Omental fat pad (tissue), 4 donors: ENCODE results near the gene SCARB2. TPM values are rescaled to one million over a fixed set of nuclear protein-coding genes. Genes with fewer than 3 reads are reported as not detected.

ENCODE experiments used
- ATAC-seq: fragments of 150-250 bp; one replicate; pipeline ENCODE4 v1.9.1; 2016; ENCODE audit warnings: mild to moderate bottlenecking, moderate library complexity; ENCODE audit not compliant: low FRiP score
- DNase-seq: peaks from one replicate; pipeline ENCODE4 v3.0.0-alpha.2; 2019; ENCODE audit warnings: low spot score
- total RNA-seq, 4 donors: library from RNA; depleted of rRNA; stranded (reverse); fragments of >200 nt; gene quantifications; one replicate each; pipeline ENCODE4 v1.1.0, GENCODE V29; 2016
- TF ChIP-seq, protein P1 (sequence below), 3 donors: fragments of 450-650 bp; IDR thresholded peaks; one replicate each; pipeline ENCODE4 v1.5.1; 2016 to 2017; ENCODE audit warnings: antibody characterized with exemption in 3 of 3, mild to moderate bottlenecking in 3 of 3, moderate library complexity in 2 of 3

SCARB2 gene
- total RNA-seq, 4 donors from 2014 or later = 106 to 174 (median 172) TPM

GRCh38 chr4:76187152-76187551, 26.5 kb downstream of the SCARB2 start:
- DNase-seq (no peak), ATAC-seq (no peak)
- TF ChIP-seq, protein P1, sequence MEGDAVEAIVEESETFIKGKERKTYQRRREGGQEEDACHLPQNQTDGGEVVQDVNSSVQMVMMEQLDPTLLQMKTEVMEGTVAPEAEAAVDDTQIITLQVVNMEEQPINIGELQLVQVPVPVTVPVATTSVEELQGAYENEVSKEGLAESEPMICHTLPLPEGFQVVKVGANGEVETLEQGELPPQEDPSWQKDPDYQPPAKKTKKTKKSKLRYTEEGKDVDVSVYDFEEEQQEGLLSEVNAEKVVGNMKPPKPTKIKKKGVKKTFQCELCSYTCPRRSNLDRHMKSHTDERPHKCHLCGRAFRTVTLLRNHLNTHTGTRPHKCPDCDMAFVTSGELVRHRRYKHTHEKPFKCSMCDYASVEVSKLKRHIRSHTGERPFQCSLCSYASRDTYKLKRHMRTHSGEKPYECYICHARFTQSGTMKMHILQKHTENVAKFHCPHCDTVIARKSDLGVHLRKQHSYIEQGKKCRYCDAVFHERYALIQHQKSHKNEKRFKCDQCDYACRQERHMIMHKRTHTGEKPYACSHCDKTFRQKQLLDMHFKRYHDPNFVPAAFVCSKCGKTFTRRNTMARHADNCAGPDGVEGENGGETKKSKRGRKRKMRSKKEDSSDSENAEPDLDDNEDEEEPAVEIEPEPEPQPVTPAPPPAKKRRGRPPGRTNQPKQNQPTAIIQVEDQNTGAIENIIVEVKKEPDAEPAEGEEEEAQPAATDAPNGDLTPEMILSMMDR (IDR thresholded peaks at IDR 0.05) = no peak

DNA sequence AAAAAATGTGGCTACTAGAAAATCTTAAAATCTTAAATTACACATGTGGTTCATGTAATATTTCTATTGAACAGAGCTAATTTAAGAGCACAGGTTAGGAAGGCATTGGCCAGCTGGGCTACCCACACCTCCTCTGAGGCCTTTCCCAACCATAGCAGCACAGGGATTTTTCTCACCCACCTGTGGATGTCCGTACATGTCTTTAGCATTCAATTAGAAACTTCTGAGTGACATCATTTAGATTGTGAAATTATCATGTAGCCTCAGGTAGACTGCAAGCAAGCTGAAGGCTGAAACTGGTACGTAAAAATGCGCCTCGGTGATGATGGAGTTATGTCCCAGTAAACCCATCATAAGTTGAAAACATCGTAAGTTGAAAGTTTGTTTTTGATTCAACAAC, 31.2 kb downstream of the SCARB2 start:
- DNase-seq (no peak), ATAC-seq (no peak)
- TF ChIP-seq, protein P1 (IDR thresholded peaks at IDR 0.05) = no peak

GRCh38 chr4:76179398-76180318, 34.0 kb downstream of the SCARB2 start:
- TF ChIP-seq, protein P1 (IDR thresholded peaks at IDR 0.05) = peak in 2 of 3 donors; percentile 12 to 74
- peak; percentile 94 for DNase-seq
- ATAC-seq = peak; percentile 62

- TF ChIP-seq, protein P1 (IDR thresholded peaks at IDR 0.05) = no peak
- ATAC-seq = no peak
- no peak for DNase-seq
These were observed 35.3 kb downstream of the SCARB2 start for GRCh38 chr4:76178296-76178695.

- DNase-seq (no peak), ATAC-seq (no peak)
- TF ChIP-seq, protein P1 (IDR thresholded peaks at IDR 0.05) = no peak
These were observed 35.9 kb downstream of the SCARB2 start for GRCh38 chr4:76177709-76178108.

- TF ChIP-seq, protein P1 (IDR thresholded peaks at IDR 0.05) = no peak
These were observed 38.3 kb downstream of the SCARB2 start for GRCh38 chr4:76175336-76175735.

GRCh38 chr4:76174216-76174615, 39.4 kb downstream of the SCARB2 start:
- TF ChIP-seq, protein P1 (IDR thresholded peaks at IDR 0.05) = no peak
- ATAC-seq = no peak
- DNase-seq = no peak

More at GRCh38 chr4:76175336-76175735, 38.3 kb downstream of the SCARB2 start:
- ATAC-seq (no peak), DNase-seq (no peak)
